ENCODE data around the gene KRT32.
"Not testable (repeated sequence)": the region's sequence is repeated elsewhere in the genome, so short reads cannot be mapped to it uniquely, and the experiment has no call there.

The KRT32 gene

DNA sequence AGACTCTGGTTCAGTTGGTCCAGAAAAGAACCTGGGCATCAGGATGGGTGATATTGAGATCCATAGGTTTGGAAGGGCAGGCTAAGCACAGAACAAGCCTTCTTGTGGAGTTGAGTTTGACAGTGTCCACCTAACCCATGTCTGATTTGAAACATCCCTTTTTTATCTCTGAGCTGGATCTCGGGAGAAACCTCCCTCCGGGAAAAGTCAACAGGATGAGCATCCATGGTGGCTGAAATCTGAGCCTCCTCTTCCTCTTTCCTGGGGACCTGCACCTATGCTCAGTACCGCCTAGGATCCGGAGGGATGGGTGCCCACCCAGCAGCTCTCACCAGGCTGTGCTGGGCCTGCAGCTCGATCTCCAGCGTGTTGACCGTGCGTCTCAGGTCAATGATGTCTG, 3.4 kb downstream of the KRT32 start:
- DNase-seq: no peak

DNA sequence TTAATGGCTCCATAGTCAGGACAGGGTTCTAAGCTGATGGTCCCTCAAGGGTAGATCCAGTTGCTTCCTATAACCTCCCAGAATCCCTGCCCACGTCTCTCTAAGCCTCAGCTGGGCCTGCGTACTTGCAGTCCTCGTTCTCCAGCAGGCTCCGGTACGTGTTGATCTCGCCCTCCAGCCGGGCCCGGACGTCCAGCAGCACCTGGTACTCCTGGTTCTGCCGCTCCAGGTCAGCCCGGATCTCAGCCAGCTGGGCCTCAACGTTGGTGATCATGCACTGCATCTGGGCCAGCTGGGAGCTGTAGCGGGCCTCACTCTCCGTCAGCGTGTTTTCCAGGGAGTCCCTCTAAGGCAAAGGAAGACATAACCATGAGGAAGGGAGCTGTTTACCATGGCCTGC, 4.5 kb downstream of the KRT32 start:
- no peak for DNase-seq

DNA sequence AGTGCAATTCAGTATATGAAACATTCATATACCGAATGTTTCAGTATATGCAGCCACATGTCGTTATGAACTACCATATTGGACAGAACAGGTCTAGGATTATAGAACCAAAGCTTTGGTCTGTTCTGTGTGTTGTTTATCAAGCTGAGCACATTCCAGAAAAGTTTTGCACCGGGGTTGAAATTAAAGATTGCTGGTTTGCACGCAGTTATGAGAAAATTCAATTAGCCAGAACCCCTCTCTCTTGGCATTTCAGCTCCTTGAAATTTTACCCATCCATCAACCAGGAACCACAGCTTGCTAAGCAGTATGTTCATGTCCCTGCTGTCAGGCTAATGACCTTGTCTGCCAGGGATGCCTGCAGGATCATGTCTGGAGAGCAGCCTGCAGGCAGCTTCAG, 9.5 kb downstream of the KRT32 start:
- DNase-seq: no peak

DNA sequence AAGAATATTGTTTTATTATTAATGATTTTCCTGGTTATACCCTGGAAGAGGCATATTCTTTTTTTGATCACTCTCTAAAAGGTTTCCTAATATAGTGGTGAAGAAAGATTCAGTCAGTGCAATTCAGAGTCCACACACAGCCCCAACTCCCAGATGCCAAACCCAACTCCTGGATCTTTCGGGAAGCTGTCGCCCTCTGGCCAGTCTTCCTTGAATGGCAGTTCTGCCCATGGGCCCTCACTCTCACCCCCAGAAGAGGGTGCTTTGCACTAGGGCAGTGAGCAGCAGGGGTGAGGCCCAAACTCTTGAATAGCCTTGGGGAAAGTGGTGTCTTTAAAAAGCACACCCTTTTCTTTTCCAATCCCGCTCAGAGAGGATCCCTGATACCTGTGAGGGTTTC, 11.0 kb downstream of the KRT32 start:
- DNase-seq: no peak

GRCh38 chr17:41455236-41455635, 11.9 kb downstream of the KRT32 start:
- no peak for DNase-seq

GRCh38 chr17:41453066-41453465, 14.1 kb downstream of the KRT32 start:
- DNase-seq: no peak

- no peak for DNase-seq
Observed at GRCh38 chr17:41452281-41452680, 14.9 kb downstream of the KRT32 start.

- no peak for DNase-seq
Observed at GRCh38 chr17:41451154-41451728, 15.9 kb downstream of the KRT32 start.

DNA sequence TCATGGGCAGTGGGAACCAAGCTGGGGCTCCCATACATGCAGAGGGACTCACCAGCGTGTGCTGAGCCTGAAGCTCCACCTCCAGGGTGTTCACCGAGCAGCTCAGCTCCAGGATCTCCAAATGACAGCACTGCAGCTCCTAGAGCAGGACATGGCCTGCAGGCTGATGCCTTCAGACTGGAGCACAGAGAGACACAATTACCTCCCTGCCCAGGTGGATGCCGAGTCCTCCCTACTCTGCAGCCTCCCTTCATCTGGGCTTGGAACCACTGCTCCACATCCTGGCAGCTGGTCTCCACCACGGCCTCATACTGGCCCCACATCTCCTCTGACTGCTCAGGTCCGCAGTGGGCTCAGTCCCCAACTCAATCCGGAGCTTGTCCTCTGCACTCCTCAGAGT, 18.2 kb downstream of the KRT32 start:
- no peak for DNase-seq

DNA sequence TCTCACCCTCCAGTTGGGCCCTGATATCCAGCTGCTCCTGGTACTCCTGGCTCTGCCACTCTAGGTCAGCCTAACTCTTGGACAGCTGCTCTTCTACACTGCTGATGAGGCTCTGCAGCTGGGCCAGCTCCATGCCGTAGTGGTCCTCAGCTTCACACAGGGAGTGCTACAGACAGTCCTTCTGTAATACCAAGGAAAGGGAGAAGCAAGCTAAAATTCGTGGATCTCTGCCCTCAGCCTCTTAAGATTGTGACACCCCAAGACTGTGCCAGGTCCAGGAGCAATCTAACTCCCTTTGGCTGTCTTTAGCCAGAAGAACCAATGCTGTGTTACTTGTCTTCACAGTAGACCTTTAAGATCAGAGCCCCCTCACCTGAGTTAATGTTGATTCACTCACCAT, 18.7 kb downstream of the KRT32 start:
- no peak for DNase-seq

GRCh38 chr17:41446806-41447205, 20.4 kb downstream of the KRT32 start:
- no peak for DNase-seq

GRCh38 chr17:41444640-41445039, 22.5 kb downstream of the KRT32 start:
- no peak for DNase-seq

- DNase-seq: no peak
Observed at GRCh38 chr17:41444186-41444585, 23.0 kb downstream of the KRT32 start.

DNA sequence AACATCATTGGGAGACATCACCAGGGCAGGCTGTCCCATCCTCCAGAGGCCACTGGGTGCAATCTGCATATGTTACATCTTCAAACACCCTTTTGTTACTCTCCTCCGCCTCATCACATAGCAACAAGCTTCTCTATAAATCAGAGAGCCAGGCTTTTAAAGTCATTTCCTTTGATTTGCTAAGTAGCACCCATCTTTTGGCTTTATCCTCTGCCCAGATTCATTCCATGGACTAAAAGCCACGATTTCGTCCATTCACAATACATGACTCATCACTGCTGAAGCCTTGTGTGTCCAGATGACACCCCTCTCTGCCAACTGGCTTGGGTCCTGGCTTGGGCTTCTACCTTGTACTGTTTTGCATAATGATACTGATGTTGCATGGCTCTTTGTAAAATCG, 24.4 kb downstream of the KRT32 start:
- DNase-seq: no peak

GRCh38 chr17:41440531-41441033, 26.6 kb downstream of the KRT32 start, which contains the start of gene KRT38:
Gene KRT38, minus strand, starts transcription at chr17:41440983. Its CDS starts 62 bp downstream, at chr17:41440921.
- no peak for DNase-seq

GRCh38 chr17:41439375-41439774, 27.8 kb downstream of the KRT32 start:
- DNase-seq: no peak

GRCh38 chr17:41437769-41438168, 29.4 kb downstream of the KRT32 start:
- DNase-seq: no peak

GRCh38 chr17:41437254-41437653, 29.9 kb downstream of the KRT32 start:
- DNase-seq: no peak

DNA sequence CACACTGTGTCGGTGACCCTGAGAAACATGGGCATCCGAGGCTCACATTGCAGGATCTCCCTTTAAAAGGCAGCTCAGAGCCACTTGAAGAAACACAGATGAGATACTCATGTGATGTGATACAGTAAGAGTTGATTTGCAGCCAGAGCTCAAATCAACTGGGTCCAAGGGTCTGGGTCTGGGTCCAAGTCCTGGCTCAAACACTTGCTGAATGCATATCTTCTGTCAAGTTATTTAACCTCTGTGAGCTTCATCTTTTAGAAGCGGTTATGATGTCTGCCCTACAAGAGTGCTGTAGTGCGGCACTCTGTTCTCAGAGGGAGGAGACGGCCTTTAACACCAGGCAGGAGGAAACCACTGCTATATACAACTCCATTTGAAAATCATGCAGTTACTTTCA, 32.8 kb downstream of the KRT32 start:
- DNase-seq: no peak

GRCh38 chr17:41434005-41434404, 33.2 kb downstream of the KRT32 start:
- no peak for DNase-seq

DNA sequence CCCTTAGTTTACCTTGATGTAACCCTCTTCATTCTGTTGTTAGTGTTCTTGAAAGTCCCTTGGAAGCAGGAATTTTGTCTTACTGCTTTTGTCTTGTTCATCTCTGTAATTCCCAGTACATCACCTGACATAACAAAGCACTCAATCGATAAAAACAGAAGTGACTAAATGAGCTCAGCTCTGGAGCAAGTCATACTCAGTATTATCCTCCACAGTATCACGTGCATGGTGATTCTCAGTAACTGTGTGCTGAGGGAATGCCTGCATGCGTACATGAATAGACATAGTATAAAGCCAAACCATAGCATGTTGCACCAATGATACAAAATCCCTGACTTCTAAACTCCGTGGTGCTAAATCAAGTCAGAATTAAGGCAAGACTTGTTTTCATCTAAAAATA, 33.6 kb downstream of the KRT32 start:
- DNase-seq: no peak

- DNase-seq: not testable (repeated sequence)
Observed at GRCh38 chr17:41430376-41430775, 36.8 kb downstream of the KRT32 start.

GRCh38 chr17:41429667-41430066, 37.5 kb downstream of the KRT32 start:
- no peak for DNase-seq

DNA sequence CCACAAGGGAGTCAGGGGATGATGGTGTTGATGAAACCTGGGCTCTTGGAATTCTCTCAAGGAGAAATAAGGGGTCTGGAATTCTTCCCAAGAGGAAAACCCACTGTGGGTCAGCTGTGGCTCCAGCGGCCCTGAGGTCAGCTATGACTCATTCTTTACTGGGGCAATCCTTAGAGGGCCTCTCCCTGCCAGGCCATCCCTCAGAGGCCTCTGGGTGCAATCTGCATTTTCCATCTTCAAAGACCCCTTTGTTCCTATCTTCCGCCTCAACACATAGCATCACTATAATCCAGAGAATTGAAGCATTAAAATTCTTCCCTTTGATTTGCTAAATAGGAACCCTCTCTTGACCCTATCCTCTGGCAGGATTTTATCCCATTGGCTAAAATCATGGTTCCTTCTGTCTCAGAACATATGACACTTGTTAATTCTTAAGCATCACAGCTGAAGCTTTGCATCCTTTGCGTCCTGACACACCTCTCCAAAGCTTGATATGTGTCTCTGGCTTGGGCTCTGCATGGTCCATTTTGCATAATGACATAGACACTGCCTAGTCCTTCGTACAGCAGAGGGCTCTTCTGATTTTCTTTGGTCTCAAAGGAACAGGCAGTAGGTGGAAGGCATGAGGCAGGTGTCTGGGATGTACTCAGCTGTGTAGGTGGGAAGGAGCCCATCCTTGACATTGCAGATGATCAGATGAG, 38.4 kb downstream of the KRT32 start:
- no peak for DNase-seq

- DNase-seq: no peak
Observed at GRCh38 chr17:41424111-41424635, 43.0 kb downstream of the KRT32 start, which contains the start of gene KRT37. Gene KRT37, minus strand, starts transcription at chr17:41424585. Its CDS starts 62 bp downstream, at chr17:41424523.

Data from NCI-H1436 treated with DMSO at 0.1 percent for 48 hours (cell line).